Panc1 (cell line): ENCODE data around the gene SOX18. TPM values are rescaled to one million over a fixed set of nuclear protein-coding genes. Genes with fewer than 3 reads are reported as not detected.

Source experiments
- ATAC-seq: fragments of 200-7000 bp; cut with Tn5 transposase; 2 replicates; pipeline ENCODE4 v1.9.1; 2020; ENCODE audit warnings: mild to moderate bottlenecking, moderate library complexity
- BruUV-seq: library from RNA; stranded (reverse); fragments of 400-500 nt; replicated peaks from 2 replicates; lab custom pipeline; 2021; lab: Mats Ljungman, UMichigan
- CTCF ChIA-PET: fragments of 300-600 bp; sonication (Branson Sonifier 250); formaldehyde crosslinking; loops from one replicate; lab custom pipeline; 2022; ENCODE audit warnings: antibody characterized with exemption; lab: Charles Lee
- POLR2A ChIA-PET: fragments of 300-600 bp; sonication (Branson Sonifier 250); formaldehyde crosslinking; loops from one replicate; lab custom pipeline; 2022; ENCODE audit warnings: antibody characterized with exemption; lab: Charles Lee
- DNase-seq: peaks from one replicate; pipeline ENCODE4 v3.0.0-alpha.2; 2010; ENCODE audit warnings: low read depth, low spot score
- H3K27ac ChIP-seq: 2 replicates; pipeline ENCODE4 v1.5.1; 2011; ENCODE audit warnings: mild to moderate bottlenecking, low read length, inconsistent platforms
- H3K27me3 ChIP-seq: fragments of 200-500 bp; sonication (Bioruptor generic); 2 replicates; pipeline ENCODE4 v1.6.0; 2014; ENCODE audit warnings: low read length, inconsistent platforms; ENCODE audit not compliant: control insufficient read depth, insufficient read depth
- H3K36me3 ChIP-seq: fragments of 200-500 bp; sonication (Bioruptor generic); 2 replicates; pipeline ENCODE4 v1.5.1; 2014; ENCODE audit warnings: inconsistent platforms, mild to moderate bottlenecking, low read length, moderate library complexity; ENCODE audit not compliant: control insufficient read depth, insufficient read depth
- H3K4me1 ChIP-seq: 2 replicates; pipeline ENCODE4 v1.5.1; 2011; ENCODE audit warnings: inconsistent platforms, mild to moderate bottlenecking, low read length, moderate library complexity; ENCODE audit not compliant: control insufficient read depth, insufficient read depth
- H3K4me3 ChIP-seq, 2 experiments: 2 replicates each; pipeline ENCODE4 v1.5.1; 2011 to 2012; ENCODE audit warnings: low read depth in 2 of 2, low read length in 2 of 2, mild to moderate bottlenecking in 2 of 2, inconsistent platforms in 1 of 2, moderate library complexity in 1 of 2
- H3K9me3 ChIP-seq: fragments of 200-500 bp; sonication (Bioruptor generic); 2 replicates; pipeline ENCODE4 v1.5.1; 2014; ENCODE audit warnings: low read depth, mild to moderate bottlenecking, inconsistent platforms, low read length, moderate library complexity; ENCODE audit not compliant: control insufficient read depth, insufficient read depth
- CTCF ChIP-seq: fragments of 450-650 bp; IDR thresholded peaks from 2 replicates; pipeline ENCODE4 v1.5.1; 2017; ENCODE audit warnings: mild to moderate bottlenecking
- POLR2AphosphoS5 ChIP-seq: IDR thresholded peaks from 2 replicates; pipeline ENCODE4 v1.6.1; 2012; ENCODE audit warnings: mild to moderate bottlenecking, low read depth, low read length, moderate library complexity
- REST ChIP-seq, 2 experiments: IDR thresholded peaks; 2 replicates each; pipeline ENCODE4 v1.6.1; 2011 to 2012; ENCODE audit warnings: low read depth in 2 of 2, control low read depth in 1 of 2, low read length in 1 of 2, mild to moderate bottlenecking in 1 of 2, moderate library complexity in 1 of 2; ENCODE audit not compliant: insufficient read depth in 1 of 2
- SIN3A ChIP-seq: IDR thresholded peaks from 2 replicates; pipeline ENCODE4 v1.6.1; 2012; ENCODE audit warnings: low read depth, mild to moderate bottlenecking, low read length, moderate library complexity, borderline replicate concordance; ENCODE audit not compliant: insufficient read depth
- TCF7L2 ChIP-seq: IDR thresholded peaks from 2 replicates; pipeline ENCODE4 v1.6.1; 2011; ENCODE audit warnings: mild to moderate bottlenecking, low read depth, low read length, inconsistent platforms
- in situ Hi-C: cut with HindIII; loops from 2 replicates; pipeline ENCODE4 v1.10.0; 2016; ENCODE audit warnings: low sequenced_read_pairs, low pct_unique_long_range_greater_than_20kb
- intact Hi-C: fragments of 100-400 bp; cut with micrococcal nuclease; formaldehyde crosslinking; loops from one replicate; pipeline ENCODE4 v1.10.0; 2022; ENCODE audit not compliant: unreplicated experiment
- total RNA-seq: library from RNA; stranded (reverse); gene quantifications from one replicate; pipeline ENCODE4 v1.2.1, GENCODE V29; 2021; ENCODE audit not compliant: unreplicated experiment

The SOX18 gene
- total RNA-seq, 1 experiment from 2014 or later: 18.7 TPM

- intact Hi-C loops: no loop called here
- no peak for ATAC-seq
- ChIA-PET POLR2A (no interaction called here), CTCF (no interaction called here)
- no peak for DNase-seq
- Histone ChIP-seq H3K27ac (no peak overlapping the region), H3K4me1 (no peaks in the 10 kb centered on the region), H3K4me3 (no peak overlapping the region), H3K36me3 (peaks cover 18% of the 10 kb centered on the region), H3K9me3 (no peaks in the 10 kb centered on the region), H3K27me3 (no peaks in the 10 kb centered on the region)
- in situ Hi-C loops: no loop called here
- BruUV-seq: no TSS peak
- no peak for TF ChIP-seq SIN3A
- no peak for TF ChIP-seq POLR2AphosphoS5
- no peak for TF ChIP-seq REST (IDR thresholded peaks at IDR 0.05; ENCODE audit: insufficient read depth in 1 of 2, low read depth in 2 of 2, low read length in 1 of 2)
- TF ChIP-seq CTCF: no peak
- TF ChIP-seq TCF7L2: no peak
These were observed 26.6 kb downstream of the SOX18 start for GRCh38 chr20:64022671-64023360.

GRCh38 chr20:64021124-64021975, 28.1 kb downstream of the SOX18 start:
- Histone ChIP-seq H3K27ac (no peak overlapping the region), H3K4me1 (no peaks in the 10 kb centered on the region), H3K9me3 (no peaks in the 10 kb centered on the region), H3K27me3 (no peaks in the 10 kb centered on the region), H3K36me3 (peaks cover 12% of the 10 kb centered on the region), H3K4me3 (no peak overlapping the region)
- ChIA-PET CTCF (interaction anchor here (0.8 kb wide), 1 partner anchor 127 kb away, joined by 3 read pairs; no protein-coding TSS in a partner anchor), POLR2A (no interaction called here)
- ATAC-seq (no peak), DNase-seq (no peak)
- intact Hi-C loops (no loop called here), in situ Hi-C loops (no loop called here)
- TF ChIP-seq REST (IDR thresholded peaks at IDR 0.05; ENCODE audit: insufficient read depth in 1 of 2, low read depth in 2 of 2, low read length in 1 of 2) (no peak), SIN3A (no peak), CTCF (no peak), POLR2AphosphoS5 (no peak), TCF7L2 (no peak)
- no TSS peak for BruUV-seq
